ENCODE results near the gene CETN3.

Gene CETN3

DNA sequence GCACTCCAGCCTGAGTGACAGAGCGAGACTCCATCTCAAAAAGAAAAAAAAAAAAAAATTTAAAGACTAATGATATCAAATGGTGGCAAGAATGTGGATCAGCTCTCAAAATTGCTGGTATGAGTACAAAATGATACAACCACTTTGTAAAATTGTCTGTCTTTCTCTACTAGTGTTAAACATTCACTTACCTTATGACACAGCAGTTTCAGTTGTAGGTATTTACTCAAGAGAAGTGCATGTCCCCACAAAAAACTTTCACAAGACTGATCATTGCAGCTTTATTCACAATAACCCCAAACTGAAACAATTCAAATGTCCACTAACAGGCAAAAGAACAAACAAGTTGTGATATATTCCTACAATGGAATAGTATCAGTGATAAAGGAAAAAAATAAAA lies 14.7 kb upstream of the CETN3 start:
- DNase-seq (ENCODE audit: low read depth), result no peak
- no peak overlapping the region for H3K4me3 ChIP-seq (ENCODE audit: low read length)
- TF ChIP-seq, protein P1, sequence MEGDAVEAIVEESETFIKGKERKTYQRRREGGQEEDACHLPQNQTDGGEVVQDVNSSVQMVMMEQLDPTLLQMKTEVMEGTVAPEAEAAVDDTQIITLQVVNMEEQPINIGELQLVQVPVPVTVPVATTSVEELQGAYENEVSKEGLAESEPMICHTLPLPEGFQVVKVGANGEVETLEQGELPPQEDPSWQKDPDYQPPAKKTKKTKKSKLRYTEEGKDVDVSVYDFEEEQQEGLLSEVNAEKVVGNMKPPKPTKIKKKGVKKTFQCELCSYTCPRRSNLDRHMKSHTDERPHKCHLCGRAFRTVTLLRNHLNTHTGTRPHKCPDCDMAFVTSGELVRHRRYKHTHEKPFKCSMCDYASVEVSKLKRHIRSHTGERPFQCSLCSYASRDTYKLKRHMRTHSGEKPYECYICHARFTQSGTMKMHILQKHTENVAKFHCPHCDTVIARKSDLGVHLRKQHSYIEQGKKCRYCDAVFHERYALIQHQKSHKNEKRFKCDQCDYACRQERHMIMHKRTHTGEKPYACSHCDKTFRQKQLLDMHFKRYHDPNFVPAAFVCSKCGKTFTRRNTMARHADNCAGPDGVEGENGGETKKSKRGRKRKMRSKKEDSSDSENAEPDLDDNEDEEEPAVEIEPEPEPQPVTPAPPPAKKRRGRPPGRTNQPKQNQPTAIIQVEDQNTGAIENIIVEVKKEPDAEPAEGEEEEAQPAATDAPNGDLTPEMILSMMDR (IDR thresholded peaks at IDR 0.05; ENCODE audit: insufficient read depth, low read depth, low read length, missing control alignments), result no peak

DNA sequence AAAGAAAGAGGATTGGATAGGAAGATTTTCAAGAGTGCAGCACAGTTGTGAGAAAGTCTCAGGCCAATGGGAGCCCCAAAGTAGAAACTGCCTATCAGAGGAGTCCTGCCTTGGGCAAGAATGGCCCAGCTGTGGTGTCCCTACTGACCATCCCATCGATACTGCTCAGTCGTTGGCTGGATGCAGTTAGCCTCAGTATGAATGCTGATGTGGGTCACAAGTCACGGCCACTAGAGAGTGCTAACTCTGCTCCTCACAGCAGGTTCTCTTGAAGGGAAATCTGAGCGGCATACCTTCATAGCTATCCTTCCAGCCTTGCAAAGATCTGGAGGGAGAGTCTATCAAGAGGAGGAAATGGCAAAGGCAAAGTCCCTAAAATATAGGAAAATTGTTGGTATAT lies 11.6 kb upstream of the CETN3 start:
- no peak for DNase-seq (ENCODE audit: low read depth)
- H3K4me3 ChIP-seq (ENCODE audit: low read length), result no peak overlapping the region
- TF ChIP-seq, protein P1 (IDR thresholded peaks at IDR 0.05; ENCODE audit: insufficient read depth, low read depth, low read length, missing control alignments), result peak; percentile 37

DNA sequence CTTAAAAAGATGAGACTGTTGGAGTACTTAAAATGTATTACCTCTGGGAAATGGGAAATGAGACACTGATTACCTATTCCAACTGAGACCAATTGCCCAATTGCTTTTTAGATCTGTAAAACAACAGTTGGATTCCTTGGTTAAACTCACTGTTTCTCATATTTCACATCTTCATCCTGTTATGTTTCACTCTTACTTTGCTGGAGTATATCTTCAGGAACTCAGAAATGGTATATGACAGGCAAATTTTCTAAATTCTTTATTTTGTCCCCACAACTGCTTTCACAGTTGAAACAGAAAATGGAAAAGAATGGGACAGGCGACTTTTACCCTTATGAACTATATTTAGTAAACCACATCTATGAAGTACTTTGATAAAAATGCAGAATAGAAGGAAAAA lies 8.7 kb upstream of the CETN3 start:
- TF ChIP-seq, protein P1 (IDR thresholded peaks at IDR 0.05; ENCODE audit: insufficient read depth, low read depth, low read length, missing control alignments), result no peak
- no peak overlapping the region for H3K4me3 ChIP-seq (ENCODE audit: low read length)
- no peak for DNase-seq (ENCODE audit: low read depth)

DNA sequence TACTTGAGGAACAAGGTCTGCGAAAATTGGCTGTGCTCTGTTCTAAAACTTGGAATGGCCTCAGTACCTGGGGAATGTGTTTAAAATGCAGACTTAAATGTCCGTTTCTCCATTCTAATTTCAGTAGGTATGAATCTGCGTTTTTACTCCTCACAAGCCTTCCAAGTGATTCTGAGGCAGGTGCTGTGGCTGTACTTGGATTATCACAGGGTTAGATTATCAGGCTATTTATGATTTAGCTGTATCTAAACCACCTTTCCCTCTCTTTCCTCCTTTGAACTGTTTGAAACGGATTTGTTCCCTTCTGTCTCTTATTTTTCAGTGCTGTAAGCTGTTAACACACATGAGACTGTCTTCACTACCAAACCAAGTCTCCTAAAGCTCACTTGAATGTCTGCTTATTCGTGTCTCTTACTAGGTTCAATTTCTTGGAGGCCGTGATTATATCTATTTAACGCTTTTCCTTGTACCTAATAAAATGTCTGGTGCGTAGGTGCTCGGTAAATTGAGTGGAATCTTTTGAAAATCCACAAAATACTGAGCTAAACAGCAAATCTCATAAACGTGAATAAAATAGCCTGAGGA lies 714 bp upstream of the CETN3 start:
- peak overlapping the region; percentile 87 for H3K4me3 ChIP-seq (ENCODE audit: low read length)
- TF ChIP-seq, protein P1 (IDR thresholded peaks at IDR 0.05; ENCODE audit: insufficient read depth, low read depth, low read length, missing control alignments), result no peak
- DNase-seq (ENCODE audit: low read depth), result no peak

DNA sequence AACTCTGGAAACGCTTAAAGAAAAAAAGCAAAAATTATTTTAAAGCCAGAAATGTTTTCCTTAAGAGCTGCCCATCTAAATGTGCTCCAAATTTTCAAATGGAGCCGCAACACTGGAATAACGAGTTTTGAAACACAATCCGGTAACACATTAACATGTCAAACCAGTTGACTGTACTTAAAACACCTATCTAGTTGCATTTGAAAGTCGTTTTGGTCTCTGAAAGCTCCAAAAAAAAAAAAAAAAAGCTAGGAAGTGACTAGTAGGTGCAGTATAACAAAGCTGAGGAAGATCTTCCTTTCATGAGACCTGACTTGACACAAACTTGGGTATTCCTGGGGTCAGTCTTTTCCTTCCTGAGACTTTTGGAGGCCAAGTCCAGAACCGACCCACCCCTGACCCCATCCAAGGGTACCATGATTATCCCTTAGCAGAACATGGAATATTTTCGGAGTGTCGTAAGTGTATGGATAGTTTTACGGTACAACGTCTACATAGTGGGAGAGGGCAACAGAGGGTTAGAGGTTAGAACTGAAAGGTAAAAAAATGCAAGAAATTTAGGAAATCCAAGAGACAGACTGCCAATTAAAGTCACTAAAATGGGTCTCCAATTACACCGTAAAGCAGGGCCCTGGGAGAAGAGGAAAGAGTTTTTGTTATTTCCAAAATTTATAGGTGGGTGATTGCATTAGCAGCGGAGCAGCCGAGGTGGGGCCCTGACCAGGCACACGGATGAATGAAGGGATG lies 812 bp downstream of the CETN3 start:
- DNase-seq (ENCODE audit: low read depth), result peak; percentile 62
- TF ChIP-seq, protein P1 (IDR thresholded peaks at IDR 0.05; ENCODE audit: insufficient read depth, low read depth, low read length, missing control alignments), result no peak
- H3K4me3 ChIP-seq (ENCODE audit: low read length), result peak overlapping the region; percentile 87

DNA sequence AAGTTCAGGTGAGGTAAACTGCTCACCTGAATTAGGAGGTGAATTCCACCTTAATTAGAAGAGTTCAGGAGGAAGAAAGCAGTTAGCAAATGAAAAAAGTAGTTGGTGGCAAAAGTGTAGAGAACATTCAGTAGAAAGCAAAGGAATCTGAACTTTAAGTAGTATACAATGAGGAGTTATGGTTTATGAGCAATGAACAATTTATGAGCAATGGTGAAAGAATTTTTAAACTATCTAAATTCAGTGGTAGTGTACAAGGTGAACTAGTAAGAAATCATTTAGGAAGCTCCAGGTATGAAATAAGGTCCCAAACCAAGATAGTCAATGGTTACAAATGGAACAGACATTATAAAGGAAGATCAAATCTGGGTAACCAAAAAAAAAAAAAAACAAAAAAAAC lies 3.1 kb downstream of the CETN3 start:
- TF ChIP-seq, protein P1 (IDR thresholded peaks at IDR 0.05; ENCODE audit: insufficient read depth, low read depth, low read length, missing control alignments), result no peak
- H3K4me3 ChIP-seq (ENCODE audit: low read length), result no peak overlapping the region
- peak; percentile 4 for DNase-seq (ENCODE audit: low read depth)

Data from epithelial cell of esophagus (primary cell).